ENCODE data around the gene GOLGA8A. TPM values are rescaled to one million over a fixed set of nuclear protein-coding genes. Genes with fewer than 3 reads are reported as not detected.
"Not testable (repeated sequence)": the region's sequence is repeated elsewhere in the genome, so short reads cannot be mapped to it uniquely, and the experiment has no call there.

GOLGA8A gene
- total RNA-seq, 2 donors from 2014 or later: 21.8 to 23.2 TPM

- intact Hi-C loops (cut with DNase I); DNase-seq: not testable (repeated sequence)
- ATAC-seq: peak in 1 of 2 donors; percentile 46
These were observed 14.1 kb downstream of the GOLGA8A start for GRCh38 chr15:34423425-34424090.

DNA sequence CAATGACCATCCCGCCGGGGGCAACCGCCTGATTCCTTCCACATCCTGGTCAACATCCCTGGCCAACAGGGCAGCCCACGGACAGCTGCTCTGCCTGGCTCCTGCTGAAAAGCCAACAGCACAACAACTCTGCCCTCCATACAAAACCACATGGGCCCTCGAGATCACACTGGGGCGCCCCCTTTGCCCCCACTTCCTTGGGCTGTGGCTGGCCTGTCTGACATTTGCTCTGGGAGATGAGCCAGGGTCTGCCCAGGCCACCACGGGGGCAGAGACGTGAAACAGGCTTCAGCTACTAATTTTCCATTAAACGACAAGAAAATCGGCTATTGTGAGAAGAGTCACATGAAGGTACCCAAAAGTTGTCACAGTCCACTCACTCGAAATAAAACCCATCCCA, 16.7 kb downstream of the GOLGA8A start:
- intact Hi-C loops (cut with DNase I); ATAC-seq; DNase-seq: not testable (repeated sequence)

- DNase-seq; intact Hi-C loops (cut with DNase I); ATAC-seq: not testable (repeated sequence)
These were observed 19.2 kb downstream of the GOLGA8A start for GRCh38 chr15:34418435-34418834.

GRCh38 chr15:34409511-34409910, 28.1 kb downstream of the GOLGA8A start:
- ATAC-seq: peak in 1 of 2 donors; percentile 15
- DNase-seq; intact Hi-C loops (cut with DNase I): not testable (repeated sequence)

GRCh38 chr15:34408973-34409372, 28.6 kb downstream of the GOLGA8A start:
- ATAC-seq; DNase-seq; intact Hi-C loops (cut with DNase I): not testable (repeated sequence)

DNA sequence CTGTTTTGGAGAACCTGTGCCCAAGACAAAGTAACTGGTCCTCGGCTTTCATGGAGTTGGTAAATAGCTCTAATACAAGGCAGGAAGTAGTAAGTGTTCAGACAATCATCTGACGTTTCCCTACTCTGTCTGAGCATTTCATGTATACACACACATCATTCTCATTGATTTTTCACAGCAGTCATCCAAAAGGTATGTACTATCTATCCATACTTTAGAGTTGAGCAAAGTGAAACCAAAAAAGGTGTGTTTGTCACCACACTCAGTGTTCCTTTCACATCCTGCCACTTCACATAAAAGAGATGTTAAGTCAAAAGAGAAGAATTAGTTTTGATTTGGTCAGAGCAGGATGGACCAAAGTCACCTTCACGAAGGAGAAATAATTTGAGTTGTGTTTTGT, 33.7 kb downstream of the GOLGA8A start:
- ATAC-seq; intact Hi-C loops (cut with DNase I); DNase-seq: not testable (repeated sequence)

- DNase-seq; intact Hi-C loops (cut with DNase I); ATAC-seq: not testable (repeated sequence)
These were observed 34.4 kb downstream of the GOLGA8A start for GRCh38 chr15:34403160-34403598.

GRCh38 chr15:34397637-34398259, 39.9 kb downstream of the GOLGA8A start:
- ATAC-seq; DNase-seq; intact Hi-C loops (cut with DNase I): not testable (repeated sequence)

DNA sequence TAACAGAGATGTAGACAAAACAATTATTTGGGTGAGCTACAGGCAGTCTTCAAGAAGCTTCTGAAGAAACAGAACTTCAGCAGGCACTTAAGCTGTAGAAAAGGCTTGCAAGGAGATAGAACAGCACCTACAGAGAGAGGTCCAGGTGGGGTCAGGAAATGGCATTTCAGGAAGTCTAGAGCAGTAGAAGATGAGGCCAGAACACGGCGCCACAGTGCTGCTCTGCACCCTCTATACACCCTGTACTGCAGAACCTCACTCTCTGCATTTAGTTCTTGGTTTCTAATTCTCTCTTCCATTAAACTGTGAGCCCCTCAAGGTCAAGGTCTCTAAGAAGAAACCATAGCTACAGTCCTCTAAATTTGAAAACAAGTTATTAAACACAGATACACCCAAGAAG, 44.6 kb downstream of the GOLGA8A start:
- ATAC-seq; DNase-seq; intact Hi-C loops (cut with DNase I): not testable (repeated sequence)

DNA sequence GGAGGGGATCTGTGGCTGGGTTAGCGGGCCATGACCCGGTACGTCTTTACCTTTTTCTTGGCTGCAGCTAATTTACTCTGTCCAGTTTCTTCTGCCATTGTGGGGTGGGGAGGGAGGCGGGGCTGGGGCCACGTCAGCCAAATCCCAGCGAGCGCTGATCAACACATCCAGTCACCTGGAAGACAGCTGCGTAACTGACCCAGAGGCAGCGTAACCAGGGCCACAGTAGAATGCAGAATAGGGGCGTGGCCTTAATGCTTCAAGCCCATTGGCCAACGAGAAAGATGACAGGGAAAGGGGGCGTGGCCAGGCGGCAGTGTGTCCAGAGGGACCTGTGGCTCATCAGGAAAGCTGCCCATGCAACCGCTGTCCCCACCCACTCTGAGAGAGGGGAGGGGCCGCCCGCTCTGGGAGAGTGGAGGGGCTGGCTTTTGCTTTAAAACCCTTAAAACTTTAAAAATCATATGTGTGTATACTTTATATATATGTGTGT, 48.0 kb downstream of the GOLGA8A start:
- ATAC-seq; intact Hi-C loops (cut with DNase I); DNase-seq: not testable (repeated sequence)

Other genes with a start within 250 kb of the GOLGA8A start
- 10 to 100 TPM; 18.9 to 24.8 TPM for gene KATNBL1, start 227.7 kb downstream of the GOLGA8A start, total RNA-seq
- gene EMC4, start 212.8 kb downstream of the GOLGA8A start, total RNA-seq: 10 to 100 TPM; 76.1 to 83.5 TPM
- 10 to 100 TPM; 16.0 to 19.6 TPM for gene SLC12A6, start 100.0 kb downstream of the GOLGA8A start, total RNA-seq
- 100 to 1,000 TPM; 109 to 117 TPM for gene NOP10, start 94.7 kb downstream of the GOLGA8A start, total RNA-seq
- not detected for gene NUTM1, start 94.5 kb downstream of the GOLGA8A start, total RNA-seq
- gene LPCAT4, start 70.6 kb downstream of the GOLGA8A start, total RNA-seq: 10 to 100 TPM; 31.3 to 43.7 TPM
- gene GOLGA8B, start 145.8 kb upstream of the GOLGA8A start, total RNA-seq: 10 to 100 TPM; 14.5 to 32.4 TPM

Data from left cardiac atrium (tissue), 4 donors.